HG03097 (cell line): ENCODE data around the gene CSNK2B.
A peak's percentile ranks its signal among the peaks of the same experiment; 100 is the strongest.

Experiments
- ATAC-seq: cut with Tn5 transposase; IDR thresholded peaks from one replicate; pipeline ENCODE4 v1.9.1; 2021; ENCODE audit not compliant: unreplicated experiment, low FRiP score

CSNK2B gene

GRCh38 chr6:31665501-31666336 lies at the start of gene CSNK2B:
CSNK2B (plus strand) TSS chr6:31666080; CDS start chr6:31666832, 752 bp downstream.
- peak; percentile 72 for ATAC-seq

GRCh38 chr6:31617010-31617409 lies 48.9 kb upstream of the CSNK2B start:
- ATAC-seq, result no peak

GRCh38 chr6:31619805-31620585 lies 45.9 kb upstream of the CSNK2B start:
- peak; percentile 76 for ATAC-seq

- ATAC-seq, result peak; percentile 55
These were observed 45.1 kb upstream of the CSNK2B start, which contains the start of gene PRRC2A for GRCh38 chr6:31620586-31621319. PRRC2A (plus strand) TSS chr6:31620715; CDS start chr6:31622790, 2,075 bp downstream.

DNA sequence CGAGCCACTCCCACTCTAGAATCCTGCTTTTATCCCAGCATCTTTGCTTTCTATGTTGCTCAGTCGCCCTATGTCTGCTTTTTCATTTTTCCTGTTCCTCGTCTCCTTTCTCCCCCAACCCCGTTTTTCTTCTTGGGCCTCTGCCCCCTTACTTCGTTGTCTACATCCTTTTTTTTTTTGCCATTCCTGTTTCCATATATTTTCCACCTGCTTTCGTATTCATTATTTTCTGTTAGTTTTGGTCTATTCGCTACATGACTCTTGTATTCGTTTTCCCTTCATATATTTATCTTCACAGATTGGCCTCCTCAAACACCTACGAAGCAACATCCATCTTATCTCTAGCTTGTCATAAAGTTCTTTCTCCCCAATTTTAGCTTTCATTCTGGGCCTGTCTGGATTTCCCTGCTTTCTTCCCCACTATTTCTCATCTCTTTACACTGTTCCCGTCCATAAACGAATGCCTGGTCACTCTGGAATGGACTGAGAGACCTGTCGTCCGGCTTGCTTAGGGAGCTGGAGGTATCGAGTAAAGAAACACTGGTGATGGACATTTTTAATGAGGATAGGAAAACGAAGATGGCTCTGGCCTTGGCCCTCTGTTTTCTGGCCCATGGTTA lies 44.5 kb upstream of the CSNK2B start:
- ATAC-seq, result peak; percentile 1

GRCh38 chr6:31621991-31622390 lies 43.9 kb upstream of the CSNK2B start:
- no peak for ATAC-seq

- no peak for ATAC-seq
These were observed 43.2 kb upstream of the CSNK2B start for GRCh38 chr6:31622684-31623091.

- no peak for ATAC-seq
These were observed 41.8 kb upstream of the CSNK2B start for GRCh38 chr6:31624070-31624469.

- ATAC-seq, result no peak
These were observed 38.9 kb upstream of the CSNK2B start for GRCh38 chr6:31626952-31627351.

DNA sequence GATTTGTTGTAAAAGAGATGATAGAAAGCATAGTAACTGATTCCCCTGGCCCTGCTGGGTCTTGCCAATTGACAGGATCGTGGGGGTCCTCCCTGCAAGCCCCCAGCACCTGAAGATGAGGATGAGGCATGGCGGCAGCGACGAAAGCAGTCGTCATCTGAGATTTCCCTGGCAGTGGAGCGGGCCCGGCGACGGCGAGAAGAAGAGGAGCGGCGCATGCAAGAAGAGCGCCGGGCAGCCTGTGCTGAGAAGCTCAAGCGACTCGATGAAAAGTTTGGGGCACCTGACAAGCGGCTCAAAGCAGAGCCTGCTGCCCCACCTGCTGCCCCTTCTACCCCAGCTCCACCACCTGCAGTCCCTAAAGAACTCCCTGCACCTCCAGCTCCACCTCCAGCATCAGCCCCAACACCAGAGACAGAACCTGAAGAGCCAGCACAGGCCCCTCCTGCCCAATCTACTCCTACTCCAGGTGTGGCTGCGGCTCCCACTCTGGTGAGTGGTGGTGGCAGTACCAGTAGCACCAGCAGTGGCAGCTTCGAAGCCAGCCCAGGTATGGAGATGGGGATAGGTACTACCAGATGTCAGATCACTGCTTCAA lies 38.1 kb upstream of the CSNK2B start:
- no peak for ATAC-seq

DNA sequence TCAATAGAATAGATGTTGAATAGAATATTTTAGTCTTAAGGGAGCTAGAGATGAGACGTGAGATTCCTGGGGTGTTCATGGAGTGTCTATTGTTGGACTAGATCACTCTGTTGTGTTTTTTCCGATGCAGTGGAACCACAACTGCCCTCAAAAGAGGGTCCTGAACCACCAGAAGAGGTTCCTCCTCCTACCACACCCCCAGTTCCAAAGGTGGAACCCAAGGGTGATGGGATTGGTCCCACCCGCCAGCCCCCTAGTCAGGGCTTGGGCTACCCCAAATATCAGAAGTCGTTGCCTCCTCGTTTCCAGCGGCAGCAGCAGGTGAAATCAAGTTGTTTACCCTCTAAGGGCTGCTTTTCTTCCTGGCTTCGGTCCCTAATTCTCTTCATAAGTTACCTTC lies 36.9 kb upstream of the CSNK2B start:
- no peak for ATAC-seq

- no peak for ATAC-seq
These were observed 35.5 kb upstream of the CSNK2B start for GRCh38 chr6:31630177-31630934.

DNA sequence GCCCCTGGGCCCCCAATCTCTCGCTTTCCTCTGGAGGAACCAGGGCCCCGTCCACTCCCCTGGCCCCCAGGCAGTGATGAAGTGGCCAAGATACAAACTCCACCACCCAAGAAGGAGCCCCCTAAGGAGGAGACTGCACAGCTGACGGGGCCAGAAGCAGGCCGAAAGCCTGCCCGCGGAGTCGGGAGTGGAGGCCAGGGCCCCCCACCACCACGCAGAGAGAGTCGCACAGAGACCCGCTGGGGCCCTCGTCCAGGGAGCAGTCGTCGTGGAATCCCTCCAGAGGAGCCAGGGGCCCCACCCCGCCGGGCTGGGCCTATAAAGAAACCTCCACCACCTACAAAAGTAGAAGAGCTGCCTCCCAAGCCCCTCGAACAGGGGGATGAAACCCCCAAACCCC lies 34.7 kb upstream of the CSNK2B start:
- no peak for ATAC-seq

- no peak for ATAC-seq
These were observed 34.1 kb upstream of the CSNK2B start for GRCh38 chr6:31631681-31632278.

GRCh38 chr6:31632279-31632946 lies 33.5 kb upstream of the CSNK2B start:
- ATAC-seq, result no peak

DNA sequence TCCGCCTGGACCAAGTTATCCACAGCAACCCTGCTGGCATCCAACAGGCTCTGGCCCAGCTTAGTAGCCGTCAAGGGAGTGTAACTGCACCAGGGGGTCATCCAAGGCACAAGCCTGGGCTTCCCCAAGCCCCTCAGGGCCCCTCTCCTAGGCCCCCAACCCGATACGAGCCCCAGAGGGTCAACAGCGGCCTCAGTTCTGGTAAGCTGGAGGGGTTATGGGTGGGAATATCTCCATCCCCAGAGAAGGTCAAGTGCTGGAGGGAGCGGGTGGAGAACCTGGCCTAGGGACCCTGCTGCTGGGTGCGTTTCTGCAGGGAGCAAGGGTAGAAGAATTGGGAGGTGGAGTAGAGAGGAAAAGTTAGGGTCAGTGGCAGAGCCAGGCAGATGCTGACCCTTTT lies 32.4 kb upstream of the CSNK2B start:
- ATAC-seq, result no peak

DNA sequence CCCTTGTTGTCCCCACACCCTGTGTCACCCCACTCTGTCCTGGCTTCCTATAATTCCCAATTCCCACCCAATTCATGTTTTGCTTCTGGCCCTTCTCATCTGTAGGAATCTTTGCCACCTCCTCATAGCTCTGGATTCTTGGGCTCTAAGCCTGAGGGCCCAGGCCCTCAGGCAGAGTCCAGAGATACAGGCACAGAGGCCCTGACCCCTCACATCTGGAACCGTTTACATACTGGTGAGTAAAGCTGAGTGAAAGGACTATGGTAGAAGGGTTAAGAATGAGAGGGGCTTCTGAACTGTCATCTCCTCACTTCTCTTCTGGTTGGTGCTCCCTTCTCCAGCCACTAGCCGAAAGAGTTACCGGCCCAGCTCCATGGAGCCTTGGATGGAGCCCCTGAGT lies 31.7 kb upstream of the CSNK2B start:
- no peak for ATAC-seq

GRCh38 chr6:31634969-31635575 lies 30.8 kb upstream of the CSNK2B start:
- no peak for ATAC-seq
